Measurements from ENCODE around the gene PML. TPM values are rescaled to one million over a fixed set of nuclear protein-coding genes. Genes with fewer than 3 reads are reported as not detected.

Gene PML
- total RNA-seq, 1 donor from 2014 or later = 27.8 TPM

GRCh38 chr15:74032046-74032445 lies 37.5 kb downstream of the PML start:
- Mint-ChIP-seq H3K36me3 (ENCODE audit: insufficient read depth) (peaks cover 2% of the 10 kb centered on the region), H3K4me3 (ENCODE audit: low read depth) (no peak overlapping the region), H3K27ac (no peak overlapping the region), H3K27me3 (no peaks in the 10 kb centered on the region), H3K9me3 (ENCODE audit: low read depth) (no peaks in the 10 kb centered on the region), H3K4me1 (ENCODE audit: low read depth) (no peaks in the 10 kb centered on the region)
- DNase-seq (ENCODE audit: low spot score, unreplicated experiment) = no peak
- TF ChIP-seq CTCF (IDR thresholded peaks at IDR 0.05; ENCODE audit: unreplicated experiment) = no peak

- no peak for DNase-seq (ENCODE audit: low spot score, unreplicated experiment)
- Mint-ChIP-seq H3K27me3 (no peaks in the 10 kb centered on the region), H3K9me3 (ENCODE audit: low read depth) (no peaks in the 10 kb centered on the region), H3K27ac (no peak overlapping the region), H3K36me3 (ENCODE audit: insufficient read depth) (peaks cover 2% of the 10 kb centered on the region), H3K4me1 (ENCODE audit: low read depth) (no peaks in the 10 kb centered on the region), H3K4me3 (ENCODE audit: low read depth) (no peak overlapping the region)
- TF ChIP-seq CTCF (IDR thresholded peaks at IDR 0.05; ENCODE audit: unreplicated experiment) = no peak
Observed at GRCh38 chr15:74032606-74033561, 38.4 kb downstream of the PML start.

GRCh38 chr15:74034206-74034755 lies 39.8 kb downstream of the PML start:
- DNase-seq (ENCODE audit: low spot score, unreplicated experiment) = no peak
- Mint-ChIP-seq H3K27ac (no peak overlapping the region), H3K36me3 (ENCODE audit: insufficient read depth) (peaks cover 2% of the 10 kb centered on the region), H3K4me3 (ENCODE audit: low read depth) (no peak overlapping the region), H3K4me1 (ENCODE audit: low read depth) (no peaks in the 10 kb centered on the region), H3K27me3 (no peaks in the 10 kb centered on the region), H3K9me3 (ENCODE audit: low read depth) (no peaks in the 10 kb centered on the region)
- TF ChIP-seq CTCF (IDR thresholded peaks at IDR 0.05; ENCODE audit: unreplicated experiment) = no peak

- DNase-seq (ENCODE audit: low spot score, unreplicated experiment) = no peak
- Mint-ChIP-seq H3K27me3 (no peaks in the 10 kb centered on the region), H3K36me3 (ENCODE audit: insufficient read depth) (peaks cover 2% of the 10 kb centered on the region), H3K4me3 (ENCODE audit: low read depth) (no peak overlapping the region), H3K4me1 (ENCODE audit: low read depth) (no peaks in the 10 kb centered on the region), H3K9me3 (ENCODE audit: low read depth) (no peaks in the 10 kb centered on the region), H3K27ac (no peak overlapping the region)
- no peak for TF ChIP-seq CTCF (IDR thresholded peaks at IDR 0.05; ENCODE audit: unreplicated experiment)
Observed at GRCh38 chr15:74035121-74036017, 40.9 kb downstream of the PML start.

Data from progenitor cell of endocrine pancreas (in vitro differentiated cells).